H9 (cell line): Measurements from ENCODE around the gene SH3PXD2B. TPM values are rescaled to one million over a fixed set of nuclear protein-coding genes. Genes with fewer than 3 reads are reported as not detected.

Experiments used
- DNase-seq: peaks from one replicate; pipeline ENCODE4 v3.0.0-alpha.2; 2017
- H2AFZ ChIP-seq: one replicate; pipeline ENCODE4 v1.6.1; 2013; ENCODE audit warnings: mild to moderate bottlenecking, low read length, control low read depth, moderate library complexity
- H2AK5ac ChIP-seq: 2 replicates; pipeline ENCODE4 v1.6.1; 2013; ENCODE audit warnings: low read length, control low read depth, mixed read lengths; ENCODE audit not compliant: insufficient read length
- H2BK120ac ChIP-seq: one replicate; pipeline ENCODE4 v1.6.1; 2013; ENCODE audit warnings: low read depth, mild to moderate bottlenecking, low read length, control low read depth, inconsistent platforms; ENCODE audit not compliant: poor library complexity, severe bottlenecking
- H2BK12ac ChIP-seq: 2 replicates; pipeline ENCODE4 v1.6.1; 2013; ENCODE audit warnings: low read length, control low read depth, mixed read lengths, low read depth; ENCODE audit not compliant: insufficient read length
- H2BK15ac ChIP-seq: 2 replicates; pipeline ENCODE4 v1.6.1; 2013; ENCODE audit warnings: low read depth, low read length, control low read depth
- H2BK20ac ChIP-seq: one replicate; pipeline ENCODE4 v1.6.1; 2013; ENCODE audit warnings: low read depth, mild to moderate bottlenecking, low read length, control low read depth, inconsistent platforms; ENCODE audit not compliant: poor library complexity, severe bottlenecking
- H2BK5ac ChIP-seq: 2 replicates; pipeline ENCODE4 v1.6.1; 2013; ENCODE audit warnings: low read length, control low read depth, mixed read lengths; ENCODE audit not compliant: insufficient read length
- H3K14ac ChIP-seq: 2 replicates; pipeline ENCODE4 v1.6.1; 2013; ENCODE audit warnings: low read length, control low read depth; ENCODE audit not compliant: insufficient read depth
- H3K18ac ChIP-seq: 2 replicates; pipeline ENCODE4 v1.6.1; 2013; ENCODE audit warnings: low read depth, mild to moderate bottlenecking, mixed read lengths, low read length, control low read depth; ENCODE audit not compliant: insufficient read length
- H3K23ac ChIP-seq: 2 replicates; pipeline ENCODE4 v1.6.1; 2013; ENCODE audit warnings: low read length, control low read depth, mixed read lengths, low read depth; ENCODE audit not compliant: insufficient read length
- H3K23me2 ChIP-seq: 2 replicates; pipeline ENCODE4 v1.6.1; 2013; ENCODE audit warnings: low read depth, mild to moderate bottlenecking, mixed read lengths, low read length, control low read depth; ENCODE audit not compliant: insufficient read length, poor library complexity, severe bottlenecking
- H3K27ac ChIP-seq: 2 replicates; pipeline ENCODE4 v1.5.1; 2013; ENCODE audit warnings: low read length, control low read depth, mixed read lengths, low read depth; ENCODE audit not compliant: insufficient read length
- H3K27me3 ChIP-seq: 2 replicates; pipeline ENCODE4 v1.6.1; 2013; ENCODE audit warnings: low read length, control low read depth, inconsistent platforms; ENCODE audit not compliant: insufficient read depth
- H3K4ac ChIP-seq: 2 replicates; pipeline ENCODE4 v1.6.1; 2013; ENCODE audit warnings: low read depth, mild to moderate bottlenecking, control low read depth, inconsistent platforms, low read length, moderate library complexity
- H3K4me1 ChIP-seq: 2 replicates; pipeline ENCODE4 v1.6.1; 2013; ENCODE audit warnings: low read length, control low read depth, inconsistent platforms; ENCODE audit not compliant: insufficient read depth
- H3K4me2 ChIP-seq: 2 replicates; pipeline ENCODE4 v1.6.1; 2013; ENCODE audit warnings: low read length, control low read depth, mixed read lengths; ENCODE audit not compliant: insufficient read length, insufficient read depth
- H3K56ac ChIP-seq: 2 replicates; pipeline ENCODE4 v1.6.1; 2013; ENCODE audit warnings: low read depth, mild to moderate bottlenecking, mixed read lengths, low read length, control low read depth; ENCODE audit not compliant: insufficient read length
- H3K79me1 ChIP-seq: 2 replicates; pipeline ENCODE4 v1.6.1; 2013; ENCODE audit warnings: low read depth, mild to moderate bottlenecking, moderate library complexity, low read length, control low read depth, inconsistent platforms; ENCODE audit not compliant: insufficient read depth, poor library complexity, severe bottlenecking
- H3K79me2 ChIP-seq: 2 replicates; pipeline ENCODE4 v1.6.1; 2013; ENCODE audit warnings: low read length, control low read depth, inconsistent platforms; ENCODE audit not compliant: insufficient read depth
- H3K9ac ChIP-seq: 2 replicates; pipeline ENCODE4 v1.6.1; 2013; ENCODE audit warnings: low read length, control low read depth, mixed read lengths; ENCODE audit not compliant: insufficient read length; ENCODE audit errors: extremely low read depth
- H3K9me3 ChIP-seq: one replicate; pipeline ENCODE4 v1.6.1; 2013; ENCODE audit warnings: low read depth, low read length, inconsistent platforms; ENCODE audit not compliant: control insufficient read depth
- H3T11ph ChIP-seq: one replicate; pipeline ENCODE4 v1.6.1; 2013; ENCODE audit warnings: mild to moderate bottlenecking, low read length, control low read depth, inconsistent platforms
- H4K20me1 ChIP-seq: one replicate; pipeline ENCODE4 v1.6.1; 2013; ENCODE audit not compliant: control insufficient read depth, insufficient read length, insufficient read depth
- H4K5ac ChIP-seq: 2 replicates; pipeline ENCODE4 v1.6.1; 2013; ENCODE audit warnings: low read depth, mild to moderate bottlenecking, mixed read lengths, low read length, control low read depth; ENCODE audit not compliant: insufficient read length
- H4K8ac ChIP-seq: replicated peaks from 2 replicates; pipeline ENCODE4 v1.6.1; 2013; ENCODE audit warnings: low read length, control low read depth, mixed read lengths, low read depth; ENCODE audit not compliant: insufficient read length
- H4K91ac ChIP-seq: 2 replicates; pipeline ENCODE4 v1.6.1; 2013; ENCODE audit warnings: low read depth, mild to moderate bottlenecking, moderate library complexity, mixed read lengths, low read length, control low read depth; ENCODE audit not compliant: insufficient read length
- H3K27ac Mint-ChIP-seq, 3 experiments: 2 replicates in 2 of 3; 3 replicates in 1 of 3; pipeline ENCODE4 v1.8.0; 2020 to 2021; ENCODE audit warnings: mixed read lengths in 3 of 3, mild to moderate bottlenecking in 1 of 3, moderate library complexity in 1 of 3
- H3K27me3 Mint-ChIP-seq: 2 replicates; pipeline ENCODE4 v1.8.0; 2021; ENCODE audit warnings: low read depth, mild to moderate bottlenecking, moderate library complexity, mixed read lengths
- H3K36me3 Mint-ChIP-seq, 3 experiments: 2 replicates in 2 of 3; 3 replicates in 1 of 3; pipeline ENCODE4 v1.8.0; 2020 to 2021; ENCODE audit warnings: low read depth in 3 of 3, mixed read lengths in 3 of 3; ENCODE audit not compliant: insufficient read depth in 1 of 3
- H3K4me1 Mint-ChIP-seq, 2 experiments: 2 replicates each; pipeline ENCODE4 v1.8.0; 2020; ENCODE audit warnings: mixed read lengths in 2 of 2
- H3K4me3 Mint-ChIP-seq, 2 experiments: 2 replicates in 1 of 2; 3 replicates in 1 of 2; pipeline ENCODE4 v1.8.0; 2020 to 2021; ENCODE audit warnings: mild to moderate bottlenecking in 2 of 2, mixed read lengths in 2 of 2, moderate library complexity in 1 of 2
- H3K9me3 Mint-ChIP-seq, 2 experiments: 2 replicates in 1 of 2; 3 replicates in 1 of 2; pipeline ENCODE4 v1.8.0; 2020; ENCODE audit warnings: mild to moderate bottlenecking in 2 of 2, mixed read lengths in 2 of 2, moderate library complexity in 1 of 2
- CTCF ChIP-seq: fragments of 200-600 bp; sonication (generic); conservative IDR thresholded peaks from 3 replicates; pipeline ENCODE4 v1.8.0; 2021; ENCODE audit warnings: antibody characterized with exemption, mild to moderate bottlenecking
- WGBS: extraction: QIAGEN DNeasy Blood & Tissue Kit; methylation state at CpG from one replicate; pipeline ENCODE4 v1.1.7; 2013; ENCODE audit warnings: missing lambda C conversion rate, low lambda C conversion rate, mixed read lengths; ENCODE audit not compliant: insufficient read length; ENCODE audit errors: extremely low coverage; 5-methylcytosine and 5-hydroxymethylcytosine counted together
- total RNA-seq: library from RNA; stranded (reverse); gene quantifications from 2 replicates; pipeline ENCODE4 v1.2.1, GENCODE V29; 2021

SH3PXD2B gene
- total RNA-seq, 1 experiment from 2014 or later = 49.0 TPM

GRCh38 chr5:172412724-172413286, 41.5 kb downstream of the SH3PXD2B start:
- Mint-ChIP-seq H3K36me3 (peaks cover 3 to 33% (median 26%) of the 10 kb centered on the region in 3 experiments; a peak in 6 of 7 replicates), H3K27ac (peak overlapping the region in 1 of 3 experiments; percentile 30; a peak in 2 of 7 replicates), H3K4me1 (peaks cover 0 to 11% of the 10 kb centered on the region in 2 experiments; a peak in 3 of 4 replicates), H3K9me3 (no peaks in the 10 kb centered on the region; a peak in 2 of 5 replicates), H3K4me3 (no peak overlapping the region), H3K27me3 (no peaks in the 10 kb centered on the region)
- no peaks in the 10 kb centered on the region for H3K9me3 ChIP-seq
- H3K4me1 ChIP-seq = no peaks in the 10 kb centered on the region
- no peaks in the 10 kb centered on the region for H3K23me2 ChIP-seq
- DNase-seq = no peak
- no peak overlapping the region for H4K5ac ChIP-seq
- H4K8ac ChIP-seq = no peak overlapping the region
- H2BK20ac ChIP-seq = no peak overlapping the region
- no peaks in the 10 kb centered on the region for H3K27me3 ChIP-seq
- H4K91ac ChIP-seq = no peak overlapping the region
- H3K23ac ChIP-seq = no peak overlapping the region
- no peaks in the 10 kb centered on the region for H3K79me1 ChIP-seq
- H2BK120ac ChIP-seq = no peak overlapping the region
- no peaks in the 10 kb centered on the region for H4K20me1 ChIP-seq
- no peak for TF ChIP-seq CTCF
- no peak overlapping the region for H2AFZ ChIP-seq
- no peak overlapping the region for H3K4me2 ChIP-seq
- no peak overlapping the region for H2BK12ac ChIP-seq
- no peak overlapping the region for H3T11ph ChIP-seq
- no peak overlapping the region for H3K18ac ChIP-seq
- H2BK15ac ChIP-seq = no peak overlapping the region
- no peak overlapping the region for H3K27ac ChIP-seq
- H3K4ac ChIP-seq = no peak overlapping the region
- no CpG with 5 or more reads among the region's 13 CpGs for WGBS
- H3K79me2 ChIP-seq = no peaks in the 10 kb centered on the region
- no peak overlapping the region for H2BK5ac ChIP-seq
- H3K9ac ChIP-seq = no peak overlapping the region
- H2AK5ac ChIP-seq = no peak overlapping the region
- H3K14ac ChIP-seq = no peak overlapping the region
- H3K56ac ChIP-seq = no peak overlapping the region
